Transverse colon (tissue), 4 donors: Measurements from ENCODE around the gene ARHGAP12.

Experiments used
- CTCF ChIP-seq, 5 experiments: fragments of 200-600 bp in 3 of 5; fragments of 450-650 bp in 2 of 5; sonication (generic) in 3 of 5; IDR thresholded peaks; 1 replicate in 2 of 5; 2 replicates in 3 of 5; pipeline ENCODE4 v1.5.1; 2016 to 2017; ENCODE audit warnings: antibody characterized with exemption in 5 of 5, inconsistent platforms in 3 of 5, mild to moderate bottlenecking in 2 of 5, moderate library complexity in 1 of 5
- EP300 ChIP-seq: sonication (generic); formaldehyde crosslinking; IDR thresholded peaks from one replicate; pipeline ENCODE4 v1.6.1; 2017; ENCODE audit warnings: antibody characterized with exemption, low read depth
- POLR2A ChIP-seq: fragments of 450-650 bp; IDR thresholded peaks from one replicate; pipeline ENCODE4 v1.6.1; 2016; ENCODE audit warnings: antibody characterized with exemption, mild to moderate bottlenecking, moderate library complexity
- POLR2AphosphoS5 ChIP-seq, 3 donors: sonication (generic); formaldehyde crosslinking; IDR thresholded peaks; one replicate each; pipeline ENCODE4 v1.6.1; 2016; ENCODE audit warnings: antibody characterized with exemption in 3 of 3

DNA sequence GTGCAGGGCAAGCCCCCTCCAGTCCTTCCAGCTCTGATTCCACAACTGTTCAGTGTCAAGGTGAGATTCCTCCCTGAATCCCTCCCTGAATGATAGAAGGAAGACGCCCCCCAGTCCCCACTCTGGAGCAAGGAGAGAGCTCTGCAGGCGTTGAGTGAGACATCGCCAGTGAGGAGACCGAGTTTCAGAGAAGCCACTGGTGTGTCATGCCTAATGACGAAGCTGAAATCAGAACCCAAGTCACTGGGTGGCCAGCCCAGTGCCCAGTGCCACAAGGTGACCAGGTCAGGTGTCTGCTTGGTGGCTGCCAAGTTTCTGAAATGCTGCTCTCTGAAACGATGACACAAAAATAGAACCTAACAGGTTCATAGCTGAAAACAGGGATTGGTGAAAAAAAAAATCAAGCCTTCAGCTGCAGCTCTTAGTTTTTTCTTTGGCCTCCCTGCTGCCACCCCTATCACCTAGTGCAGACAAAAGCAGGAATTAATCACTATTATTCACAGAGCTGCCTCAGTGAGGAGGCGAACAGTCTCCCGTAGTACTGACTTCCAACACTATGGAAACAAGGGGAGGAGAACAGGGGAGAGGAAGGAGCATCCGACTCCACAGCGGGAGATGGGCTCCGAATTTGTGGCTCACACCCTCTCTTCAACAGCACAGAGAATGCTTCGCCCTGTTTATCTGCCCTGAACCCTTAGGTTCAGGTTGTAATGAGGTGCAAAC, 153.5 kb downstream of the ARHGAP12 start:
- TF ChIP-seq CTCF (IDR thresholded peaks at IDR 0.05) (no peak), POLR2A (no peak), POLR2AphosphoS5 (IDR thresholded peaks at IDR 0.05) (no peak), EP300 (no peak)
